T47D (cell line): ENCODE data around the gene ANKMY2.
"Not testable (repeated sequence)": the region's sequence is repeated elsewhere in the genome, so short reads cannot be mapped to it uniquely, and the experiment has no call there.

Experiments used
- DNase-seq, 2 experiments: peaks; one replicate each; pipeline versions ENCODE4 v3.0.0 to v3.0.0-alpha.2; 2011 to 2012; ENCODE audit warnings: low read depth in 1 of 2, low spot score in 1 of 2
- JUND ChIP-seq: IDR thresholded peaks from 2 replicates; pipeline ENCODE4 v1.6.1; 2012; ENCODE audit warnings: low read depth
- in situ Hi-C: cut with HindIII; loops from 2 replicates; pipeline ENCODE4 v1.10.0; 2016; ENCODE audit warnings: low sequenced_read_pairs, low pct_unique_long_range_greater_than_20kb

The ANKMY2 gene

GRCh38 chr7:16670731-16671344 is 25.3 kb upstream of the ANKMY2 start:
- no peak for DNase-seq
- no peak for TF ChIP-seq JUND
- in situ Hi-C loops = no loop called here

- TF ChIP-seq JUND = no peak
Measured at GRCh38 chr7:16670021-16670420, 24.5 kb upstream of the ANKMY2 start.

GRCh38 chr7:16669581-16669980 is 24.0 kb upstream of the ANKMY2 start:
- DNase-seq = no peak
- in situ Hi-C loops = no loop called here
- no peak for TF ChIP-seq JUND

More at GRCh38 chr7:16670021-16670420, 24.5 kb upstream of the ANKMY2 start:
- DNase-seq = no peak
- in situ Hi-C loops = no loop called here

GRCh38 chr7:16668978-16669377 is 23.4 kb upstream of the ANKMY2 start:
- TF ChIP-seq JUND = no peak
- in situ Hi-C loops = no loop called here
- no peak for DNase-seq

- TF ChIP-seq JUND = peak; percentile 74
- in situ Hi-C loops = no loop called here
- peak; percentile 51 to 93 for DNase-seq
Measured at GRCh38 chr7:16668049-16668858, 22.7 kb upstream of the ANKMY2 start.

- TF ChIP-seq JUND = no peak
- no peak for DNase-seq
- in situ Hi-C loops = no loop called here
Measured at GRCh38 chr7:16667355-16667754, 21.8 kb upstream of the ANKMY2 start.

GRCh38 chr7:16661924-16662323 is 16.4 kb upstream of the ANKMY2 start:
- in situ Hi-C loops = no loop called here
- DNase-seq = no peak
- TF ChIP-seq JUND = no peak

GRCh38 chr7:16660702-16661464 is 15.3 kb upstream of the ANKMY2 start:
- DNase-seq = no peak

GRCh38 chr7:16659854-16660497 is 14.4 kb upstream of the ANKMY2 start:
- DNase-seq, in situ Hi-C loops: not testable (repeated sequence)

More at GRCh38 chr7:16660702-16661464, 15.3 kb upstream of the ANKMY2 start:
- in situ Hi-C loops = no loop called here
- TF ChIP-seq JUND = no peak

GRCh38 chr7:16657656-16658279 is 12.2 kb upstream of the ANKMY2 start:
- TF ChIP-seq JUND = no peak
- in situ Hi-C loops = no loop called here
- no peak for DNase-seq

GRCh38 chr7:16656141-16656540 is 10.6 kb upstream of the ANKMY2 start:
- DNase-seq = no peak
- in situ Hi-C loops = no loop called here
- no peak for TF ChIP-seq JUND

GRCh38 chr7:16655394-16655793 is 9.8 kb upstream of the ANKMY2 start:
- TF ChIP-seq JUND = no peak
- in situ Hi-C loops = no loop called here
- no peak for DNase-seq

- peak in 1 of 2 experiments; percentile 96 for DNase-seq
- in situ Hi-C loops = no loop called here
- no peak for TF ChIP-seq JUND
Measured at GRCh38 chr7:16652888-16653287, 7.3 kb upstream of the ANKMY2 start.
